Nephron progenitor cell (in vitro differentiated cells): Measurements from ENCODE around the gene PLPP7.

Source experiments
- DNase-seq: peaks from one replicate; pipeline ENCODE4 v3.0.0; 2021
- H3K27ac Mint-ChIP-seq: 2 replicates; pipeline ENCODE4 v1.8.0; 2021; ENCODE audit warnings: mild to moderate bottlenecking, moderate library complexity, mixed read lengths
- H3K27me3 Mint-ChIP-seq: 2 replicates; pipeline ENCODE4 v1.8.0; 2021; ENCODE audit warnings: mild to moderate bottlenecking, low read depth, mixed read lengths; ENCODE audit not compliant: poor library complexity
- H3K36me3 Mint-ChIP-seq: 2 replicates; pipeline ENCODE4 v1.8.0; 2021; ENCODE audit warnings: low read depth, mixed read lengths
- H3K4me1 Mint-ChIP-seq: 2 replicates; pipeline ENCODE4 v1.8.0; 2021; ENCODE audit warnings: mixed read lengths
- H3K4me3 Mint-ChIP-seq: 2 replicates; pipeline ENCODE4 v1.8.0; 2021; ENCODE audit warnings: mild to moderate bottlenecking, moderate library complexity, mixed read lengths
- H3K9me3 Mint-ChIP-seq: 2 replicates; pipeline ENCODE4 v1.8.0; 2021; ENCODE audit warnings: mild to moderate bottlenecking, moderate library complexity, mixed read lengths
- CTCF ChIP-seq: fragments of 200-600 bp; sonication (generic); IDR thresholded peaks from 2 replicates; pipeline ENCODE4 v1.5.0; 2021; ENCODE audit warnings: antibody characterized with exemption

Gene PLPP7

GRCh38 chr9:131254626-131255025, 34.9 kb upstream of the PLPP7 start:
- Mint-ChIP-seq H3K4me3 (no peak overlapping the region), H3K36me3 (no peaks in the 10 kb centered on the region), H3K27me3 (peaks cover 5% of the 10 kb centered on the region), H3K27ac (no peak overlapping the region), H3K9me3 (no peaks in the 10 kb centered on the region), H3K4me1 (peaks cover 23% of the 10 kb centered on the region)
- no peak for TF ChIP-seq CTCF
- no peak for DNase-seq

- no peak for TF ChIP-seq CTCF
- no peak for DNase-seq
- Mint-ChIP-seq H3K36me3 (no peaks in the 10 kb centered on the region), H3K4me1 (peaks cover 31% of the 10 kb centered on the region), H3K9me3 (no peaks in the 10 kb centered on the region), H3K27ac (peak overlapping the region; percentile 79), H3K27me3 (peaks cover 5% of the 10 kb centered on the region), H3K4me3 (no peak overlapping the region)
These were observed 33.8 kb upstream of the PLPP7 start for GRCh38 chr9:131255676-131256197.

- Mint-ChIP-seq H3K27ac (no peak overlapping the region), H3K27me3 (peaks cover 5% of the 10 kb centered on the region), H3K4me3 (no peak overlapping the region), H3K4me1 (peaks cover 31% of the 10 kb centered on the region), H3K9me3 (no peaks in the 10 kb centered on the region), H3K36me3 (peaks cover 4% of the 10 kb centered on the region)
- DNase-seq: no peak
- TF ChIP-seq CTCF: no peak
These were observed 32.1 kb upstream of the PLPP7 start for GRCh38 chr9:131257266-131258025.

- no peak for DNase-seq
- H3K9me3 Mint-ChIP-seq: no peaks in the 10 kb centered on the region
- TF ChIP-seq CTCF: no peak
These were observed 31.3 kb upstream of the PLPP7 start for GRCh38 chr9:131258186-131258585.

GRCh38 chr9:131258698-131259431, 30.7 kb upstream of the PLPP7 start:
- TF ChIP-seq CTCF: no peak
- peaks cover 8% of the 10 kb centered on the region for H3K27me3 Mint-ChIP-seq
- H3K27ac Mint-ChIP-seq: no peak overlapping the region
- H3K36me3 Mint-ChIP-seq: peaks cover 8% of the 10 kb centered on the region
- no peaks in the 10 kb centered on the region for H3K9me3 Mint-ChIP-seq
- H3K4me1 Mint-ChIP-seq: peaks cover 33% of the 10 kb centered on the region
- DNase-seq: no peak
- no peak overlapping the region for H3K4me3 Mint-ChIP-seq

More at GRCh38 chr9:131258186-131258585, 31.3 kb upstream of the PLPP7 start:
- Mint-ChIP-seq H3K27me3 (peaks cover 5% of the 10 kb centered on the region), H3K4me3 (no peak overlapping the region), H3K36me3 (peaks cover 8% of the 10 kb centered on the region), H3K4me1 (peaks cover 31% of the 10 kb centered on the region), H3K27ac (no peak overlapping the region)
